ENCODE data around the gene FRMD4B.

DNA sequence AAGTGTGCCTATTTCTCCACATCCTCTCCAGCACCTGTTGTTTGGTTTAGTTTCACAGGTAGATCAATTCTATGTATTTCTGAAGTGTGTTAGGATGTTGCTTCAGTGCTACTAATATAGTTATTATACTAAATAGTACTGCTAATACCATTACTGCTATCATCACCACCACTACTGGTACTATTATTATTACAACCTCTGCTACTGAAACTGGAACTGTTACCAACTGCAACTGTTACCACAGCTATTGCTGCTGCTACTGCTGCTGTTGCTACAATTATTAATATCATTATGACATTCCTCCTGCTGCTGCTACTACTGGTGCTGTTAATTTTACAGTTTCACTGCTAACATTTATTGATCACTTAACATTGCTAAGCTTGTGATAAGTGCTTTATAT, 255.2 kb downstream of the FRMD4B start:
- TF ChIP-seq, protein P1, sequence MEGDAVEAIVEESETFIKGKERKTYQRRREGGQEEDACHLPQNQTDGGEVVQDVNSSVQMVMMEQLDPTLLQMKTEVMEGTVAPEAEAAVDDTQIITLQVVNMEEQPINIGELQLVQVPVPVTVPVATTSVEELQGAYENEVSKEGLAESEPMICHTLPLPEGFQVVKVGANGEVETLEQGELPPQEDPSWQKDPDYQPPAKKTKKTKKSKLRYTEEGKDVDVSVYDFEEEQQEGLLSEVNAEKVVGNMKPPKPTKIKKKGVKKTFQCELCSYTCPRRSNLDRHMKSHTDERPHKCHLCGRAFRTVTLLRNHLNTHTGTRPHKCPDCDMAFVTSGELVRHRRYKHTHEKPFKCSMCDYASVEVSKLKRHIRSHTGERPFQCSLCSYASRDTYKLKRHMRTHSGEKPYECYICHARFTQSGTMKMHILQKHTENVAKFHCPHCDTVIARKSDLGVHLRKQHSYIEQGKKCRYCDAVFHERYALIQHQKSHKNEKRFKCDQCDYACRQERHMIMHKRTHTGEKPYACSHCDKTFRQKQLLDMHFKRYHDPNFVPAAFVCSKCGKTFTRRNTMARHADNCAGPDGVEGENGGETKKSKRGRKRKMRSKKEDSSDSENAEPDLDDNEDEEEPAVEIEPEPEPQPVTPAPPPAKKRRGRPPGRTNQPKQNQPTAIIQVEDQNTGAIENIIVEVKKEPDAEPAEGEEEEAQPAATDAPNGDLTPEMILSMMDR (IDR thresholded peaks at IDR 0.05) = no peak
- TF ChIP-seq POLR2A (IDR thresholded peaks at IDR 0.05) = no peak

All from lower leg skin (tissue), 3 donors.